ENCODE measurements around the gene FER.

GRCh38 chr5:109218818-109219217 is 471.1 kb downstream of the FER start:
- TF ChIP-seq CTCF (conservative IDR thresholded peaks at IDR 0.05; ENCODE audit: low read length) (no peak), EZH2phosphoT487 (IDR thresholded peaks at IDR 0.05; ENCODE audit: borderline replicate concordance, low read depth, low read length) (no peak)

Data from OCI-LY7 (cell line).